ENCODE results near the gene KEL.
A peak's percentile ranks its signal among the peaks of the same experiment; 100 is the strongest.

KEL gene

DNA sequence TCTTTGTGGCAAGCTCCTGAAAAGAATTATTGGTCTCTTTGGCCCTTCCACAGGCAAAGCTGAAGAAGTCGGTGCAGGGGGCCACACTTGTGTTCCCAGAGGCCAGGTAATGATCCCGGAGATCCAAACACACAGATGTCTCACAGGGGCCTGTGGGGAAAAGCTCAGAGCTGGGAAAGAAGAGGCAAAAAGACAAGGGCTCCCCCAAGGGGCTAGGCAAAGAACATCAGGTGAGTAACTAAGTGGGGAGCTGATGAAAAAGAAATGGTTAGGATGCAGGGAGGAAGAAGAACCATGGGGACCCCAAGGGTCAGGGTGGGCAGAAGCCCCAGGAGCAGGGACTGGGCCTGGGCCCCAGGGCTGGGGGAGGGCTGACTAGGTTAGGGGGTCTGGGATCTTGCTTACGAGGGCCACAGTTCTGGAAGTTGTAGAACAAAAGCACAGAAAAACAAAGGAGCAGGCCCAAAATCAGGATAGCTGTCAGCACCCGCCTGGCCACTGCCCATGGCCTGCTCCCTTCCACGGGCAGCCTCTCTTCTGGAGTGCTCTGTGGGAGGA, 1.1 kb downstream of the KEL start:
- DNase-seq (ENCODE audit: low spot score) = no peak

DNA sequence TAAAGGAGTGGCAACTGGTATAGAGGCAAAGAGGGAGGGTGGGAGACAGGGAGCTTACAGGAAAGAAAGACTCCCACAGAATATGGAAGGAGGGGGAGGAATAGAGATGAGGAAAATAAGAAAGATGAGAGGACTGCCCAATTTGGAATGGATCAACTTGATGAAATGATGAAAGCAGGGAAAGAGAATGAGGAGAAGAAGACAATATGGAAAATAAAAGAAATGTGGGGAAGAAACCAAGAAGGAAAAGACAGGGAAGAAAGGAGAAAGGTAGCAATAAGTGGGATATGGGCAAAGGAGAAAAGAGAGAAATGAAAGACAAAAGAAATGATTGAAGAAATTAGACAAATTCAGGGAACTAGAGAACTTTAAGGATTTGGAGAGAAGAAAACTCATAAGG, 3.0 kb downstream of the KEL start:
- no peak for DNase-seq (ENCODE audit: low spot score)

DNA sequence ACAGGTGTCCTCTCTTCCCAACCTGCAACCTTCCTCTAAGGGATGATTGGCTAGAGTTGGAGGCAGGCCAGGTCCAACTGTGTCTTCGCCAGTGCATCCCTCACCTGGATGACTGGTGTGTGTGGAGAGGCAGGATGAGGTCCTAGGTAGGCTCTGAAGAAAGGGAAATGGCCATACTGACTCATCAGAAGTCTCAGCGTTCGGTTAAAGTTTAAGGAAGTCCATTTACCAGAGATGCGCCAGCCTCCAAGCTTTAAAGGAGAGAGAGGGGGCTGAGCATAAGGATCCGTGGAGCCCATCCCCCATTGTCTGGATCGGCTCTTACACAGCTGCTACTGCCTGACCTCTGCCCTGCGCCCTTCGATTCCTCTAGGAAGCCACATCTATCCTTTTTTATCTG, 4.4 kb downstream of the KEL start:
- no peak for DNase-seq (ENCODE audit: low spot score)

DNA sequence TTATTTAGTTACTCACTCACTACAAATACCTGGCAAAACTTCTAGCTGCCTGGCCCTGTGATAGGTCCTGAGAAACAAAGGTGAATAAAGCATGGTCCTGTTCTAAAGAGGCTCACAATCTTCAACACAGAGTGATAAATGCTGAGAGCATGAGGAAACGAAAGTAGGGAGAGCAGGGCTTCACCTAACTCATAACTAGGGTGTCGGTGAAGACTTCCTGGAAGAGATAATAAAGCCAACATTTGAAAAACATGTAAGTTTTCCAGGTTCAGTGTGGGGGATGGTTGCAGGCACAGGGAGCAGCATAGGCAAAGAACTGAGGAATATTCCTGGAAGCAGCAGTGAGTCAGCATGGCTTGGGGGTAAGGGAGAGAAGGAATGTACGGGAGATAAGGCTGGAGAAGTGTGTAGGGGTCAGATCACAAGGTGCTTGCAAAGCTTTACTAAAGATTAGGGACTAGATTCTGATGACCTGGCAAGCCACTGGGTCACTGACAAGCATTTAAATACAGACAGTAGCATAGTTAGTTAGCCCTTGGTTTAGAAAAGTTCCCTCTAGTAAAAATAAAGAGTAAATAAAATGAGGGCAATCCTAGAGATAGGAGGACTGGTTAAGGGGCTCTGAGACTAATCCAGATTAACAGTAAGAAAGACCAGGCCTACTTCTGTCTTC, 5.1 kb downstream of the KEL start:
- no peak for DNase-seq (ENCODE audit: low spot score)

DNA sequence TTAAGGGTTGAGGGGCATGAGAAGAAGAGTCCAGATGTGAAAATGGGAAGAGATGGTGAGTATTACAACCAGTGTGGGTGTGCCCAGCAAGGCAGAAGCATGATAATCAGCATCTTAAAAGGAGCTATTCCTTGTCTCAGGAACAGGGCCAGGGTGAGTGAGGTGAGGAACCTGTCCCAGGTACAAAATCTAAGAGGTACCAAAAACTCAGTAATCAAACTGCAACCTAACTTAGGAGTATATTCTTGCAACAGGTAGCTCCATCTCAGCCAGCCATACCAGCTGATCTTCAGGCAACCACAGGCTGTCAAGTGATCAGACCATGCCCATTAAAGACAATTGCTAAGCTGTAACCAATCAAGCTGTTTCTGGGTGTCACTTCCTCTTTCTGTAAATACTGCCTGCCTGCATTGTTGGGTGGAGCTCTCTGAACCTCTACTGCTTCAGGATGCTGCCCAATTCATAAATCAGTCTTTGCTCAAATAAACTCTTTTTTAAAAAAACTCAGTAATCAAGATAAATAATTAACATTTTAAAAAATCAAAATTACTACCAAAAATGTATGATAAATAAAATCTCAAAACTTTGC, 7.4 kb downstream of the KEL start:
- DNase-seq (ENCODE audit: low spot score) = no peak

DNA sequence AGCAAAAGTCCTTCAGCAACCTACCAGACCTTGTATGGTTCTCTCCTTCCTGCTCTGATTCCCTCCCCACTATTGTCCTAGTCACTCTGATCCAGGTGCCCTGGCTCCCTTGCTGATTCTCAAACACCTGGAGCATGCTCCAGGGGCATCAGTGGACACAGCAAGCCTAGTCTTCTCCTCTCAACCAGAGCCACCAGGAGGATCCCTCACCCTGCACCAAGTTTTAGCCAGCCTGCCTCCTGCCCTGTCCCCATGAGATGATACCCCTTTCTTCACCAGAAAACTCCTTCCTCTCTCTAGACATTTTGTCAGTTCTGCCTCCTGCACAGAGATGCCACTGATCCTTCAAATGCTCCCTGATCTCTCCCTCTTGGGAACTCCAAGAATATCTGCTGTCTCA, 11.9 kb downstream of the KEL start:
- no peak for DNase-seq (ENCODE audit: low spot score)

DNA sequence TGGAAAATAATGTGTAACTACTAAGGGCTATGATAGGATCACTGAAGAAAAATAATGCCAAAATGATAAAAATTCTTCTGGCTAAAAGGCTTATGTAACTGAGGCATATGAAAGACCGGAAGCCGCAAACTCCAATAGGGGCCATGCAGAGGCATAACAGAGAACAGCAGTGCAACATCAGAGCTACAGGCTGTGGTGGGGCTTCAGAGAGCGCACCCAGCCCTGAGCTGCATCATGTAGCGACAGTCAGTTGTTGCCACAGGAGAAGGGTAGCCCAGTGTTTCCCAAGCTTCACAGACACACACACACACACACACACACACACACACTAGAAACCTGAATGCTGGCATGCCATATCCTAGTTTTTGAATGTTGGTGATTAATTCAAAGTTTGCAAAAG, 13.6 kb downstream of the KEL start:
- no peak for DNase-seq (ENCODE audit: low spot score)

DNA sequence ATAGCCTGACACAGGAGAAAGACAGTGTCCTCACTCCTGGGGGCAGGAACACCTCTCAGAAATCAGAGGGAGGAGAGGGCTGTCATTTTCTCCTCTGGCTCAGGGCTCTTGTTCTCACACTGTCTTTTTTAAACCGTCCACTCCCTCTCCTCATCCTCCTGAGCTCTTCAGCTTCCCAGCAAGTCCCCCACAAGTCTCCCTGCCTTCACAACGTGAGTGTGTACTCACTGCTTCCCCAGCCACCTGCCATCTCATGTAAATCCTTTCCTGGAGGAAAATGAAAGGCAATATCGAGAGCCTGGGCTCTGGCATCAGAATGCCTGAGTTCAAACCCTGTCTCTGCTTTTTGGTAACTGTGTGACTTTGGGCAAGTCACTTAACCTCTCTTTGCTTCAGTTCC, 17.2 kb downstream of the KEL start:
- DNase-seq (ENCODE audit: low spot score) = no peak

DNA sequence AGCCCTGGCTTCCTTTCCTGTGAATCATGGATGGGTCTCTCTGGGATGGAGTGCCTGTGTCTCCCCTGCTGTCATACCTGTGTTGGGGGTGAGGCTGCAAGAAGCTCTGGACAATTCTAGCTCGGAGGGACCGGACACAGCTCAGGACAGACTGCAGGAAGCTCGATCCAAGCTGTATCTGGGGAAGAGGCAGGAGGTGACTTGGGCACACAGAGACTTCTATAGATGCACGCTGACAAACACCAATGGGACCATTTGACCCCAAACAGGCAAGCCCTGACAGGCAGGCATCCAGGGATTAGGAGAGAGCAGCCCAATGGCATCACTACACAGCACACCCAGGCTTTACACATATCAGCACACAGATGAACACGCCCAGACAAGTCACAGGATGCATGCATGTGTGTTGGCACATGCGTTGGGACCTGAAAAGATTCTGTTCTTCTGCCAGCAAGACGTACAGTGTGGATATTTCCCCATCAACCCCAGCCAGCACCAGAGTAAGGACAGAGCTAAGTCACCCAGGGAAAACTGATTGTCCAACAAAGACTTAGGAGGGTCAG, 18.4 kb downstream of the KEL start:
- no peak for DNase-seq (ENCODE audit: low spot score)

DNA sequence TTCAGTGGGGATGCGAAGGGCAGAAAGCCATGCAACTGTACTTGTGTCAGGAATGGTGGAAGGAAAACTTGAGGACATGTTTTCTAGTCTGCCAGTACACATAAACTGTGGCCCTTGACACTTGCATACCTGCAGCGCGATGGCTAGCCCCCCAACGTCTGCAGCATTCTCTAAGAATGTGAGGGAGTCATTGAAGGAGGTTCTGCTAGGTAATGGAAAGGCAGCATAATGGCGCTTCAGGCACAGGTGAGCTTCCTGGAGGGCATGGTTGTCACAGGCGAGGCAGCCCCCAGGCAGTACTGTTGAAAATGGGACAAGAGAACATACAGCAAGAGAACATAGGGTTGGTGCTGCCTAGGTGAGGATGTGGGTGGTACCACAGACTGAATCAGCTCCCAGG, 19.4 kb downstream of the KEL start:
- no peak for DNase-seq (ENCODE audit: low spot score)

DNA sequence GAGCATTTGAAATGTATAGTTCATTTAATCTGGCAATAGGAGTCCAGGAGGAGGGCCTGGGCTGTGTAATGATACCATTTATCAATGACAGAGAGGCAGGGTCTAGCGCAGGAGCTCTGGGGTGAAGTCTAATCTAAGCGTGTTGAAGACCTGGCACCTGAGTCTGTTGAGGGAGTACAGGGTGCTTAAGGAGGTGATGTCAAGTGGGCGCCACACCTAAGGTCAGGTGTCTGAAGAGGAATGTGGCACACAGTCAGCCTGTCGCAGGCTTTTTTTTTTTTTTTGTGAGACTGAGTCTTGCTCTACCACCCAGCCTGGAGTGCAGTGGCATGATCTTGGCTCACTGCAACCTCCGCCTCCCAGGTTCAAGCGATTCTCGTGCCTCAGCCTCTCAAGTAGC, 20.6 kb downstream of the KEL start:
- no peak for DNase-seq (ENCODE audit: low spot score)

DNA sequence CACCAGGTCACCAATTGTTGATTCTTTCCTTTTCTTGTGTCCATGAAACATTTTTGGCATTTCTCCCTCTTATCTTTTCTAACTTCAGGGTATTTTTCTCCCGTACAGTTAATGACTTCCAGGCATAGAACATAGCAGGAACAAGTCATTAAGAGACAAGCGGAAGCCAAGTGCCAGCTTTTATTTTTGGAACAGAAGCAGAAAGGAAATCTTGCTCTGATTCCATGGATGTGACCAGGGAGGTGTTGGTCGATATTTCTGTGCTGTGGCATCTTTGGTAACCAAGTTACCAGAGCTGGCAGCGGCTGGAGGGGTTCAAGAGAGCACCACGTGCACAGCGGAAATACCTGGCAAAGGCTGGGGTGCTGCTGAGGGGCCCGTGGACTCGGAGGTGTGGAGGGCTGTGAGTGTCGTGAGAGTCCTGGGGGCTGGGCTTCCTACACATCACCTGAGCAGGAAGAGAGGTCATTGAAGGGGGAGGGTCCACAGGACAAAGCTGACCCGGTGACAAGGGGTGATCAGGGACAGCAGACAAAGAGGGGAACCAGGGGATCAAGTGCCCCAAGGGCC, 21.1 kb downstream of the KEL start:
- no peak for DNase-seq (ENCODE audit: low spot score)

DNA sequence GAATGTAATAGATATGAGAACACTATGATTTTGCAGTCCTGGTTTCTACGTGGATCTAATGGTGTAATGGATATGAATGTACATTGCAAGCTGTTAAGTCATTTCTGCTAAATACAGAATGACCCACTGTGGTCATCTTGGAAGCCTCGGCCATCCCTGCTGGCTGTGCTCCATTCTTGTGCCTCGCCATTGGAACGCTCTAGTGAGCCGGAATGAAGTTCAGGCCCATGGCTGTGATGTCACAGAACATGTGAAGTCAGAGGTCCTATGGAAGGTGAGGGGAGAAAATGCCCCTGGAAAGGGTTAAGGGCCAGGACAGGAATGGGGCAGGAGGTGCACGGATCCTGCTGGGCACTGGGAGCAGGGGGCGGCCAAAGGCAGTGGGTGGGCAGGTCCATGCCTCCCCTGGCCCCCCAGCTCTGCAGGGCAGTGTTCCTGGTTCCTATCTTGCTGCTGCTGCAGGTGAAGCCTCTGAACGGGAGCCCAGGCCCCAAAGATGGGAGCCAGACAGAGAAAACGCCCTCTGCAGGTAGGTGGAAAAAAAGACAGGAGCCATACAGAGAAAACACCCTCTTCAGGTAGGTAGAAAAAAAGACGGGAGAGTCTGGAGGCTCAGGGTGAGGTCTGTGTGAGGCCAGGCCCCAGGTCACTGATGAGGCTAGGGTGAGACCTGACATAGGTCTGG, 22.8 kb downstream of the KEL start, which contains the start of gene LLCFC1:
Gene LLCFC1 (plus strand): TSS at position 259 of the 685 bp plus-strand sequence. CDS start 138 bp downstream, at position 397.
- peak; percentile 57 for DNase-seq (ENCODE audit: low spot score)

DNA sequence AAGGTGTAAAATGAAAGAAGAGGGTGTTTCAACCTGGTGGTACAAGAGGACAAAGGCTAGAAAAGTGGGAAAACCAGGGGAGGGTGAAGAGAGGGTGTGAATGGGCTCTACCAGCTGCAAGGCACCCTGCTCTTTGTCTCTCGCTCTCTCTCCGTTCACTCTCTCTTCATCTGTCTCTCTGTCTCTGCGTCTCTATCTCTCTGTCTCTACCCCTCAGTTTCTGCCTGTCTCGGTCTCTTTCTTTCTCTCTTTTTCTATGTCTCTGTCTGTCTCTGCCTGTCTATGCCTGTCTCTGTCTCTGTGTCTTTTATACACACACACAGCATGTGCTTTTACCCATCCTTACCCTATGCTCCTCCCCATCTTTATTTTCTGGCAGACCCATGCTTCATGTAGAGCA, 23.6 kb downstream of the KEL start:
- no peak for DNase-seq (ENCODE audit: low spot score)

DNA sequence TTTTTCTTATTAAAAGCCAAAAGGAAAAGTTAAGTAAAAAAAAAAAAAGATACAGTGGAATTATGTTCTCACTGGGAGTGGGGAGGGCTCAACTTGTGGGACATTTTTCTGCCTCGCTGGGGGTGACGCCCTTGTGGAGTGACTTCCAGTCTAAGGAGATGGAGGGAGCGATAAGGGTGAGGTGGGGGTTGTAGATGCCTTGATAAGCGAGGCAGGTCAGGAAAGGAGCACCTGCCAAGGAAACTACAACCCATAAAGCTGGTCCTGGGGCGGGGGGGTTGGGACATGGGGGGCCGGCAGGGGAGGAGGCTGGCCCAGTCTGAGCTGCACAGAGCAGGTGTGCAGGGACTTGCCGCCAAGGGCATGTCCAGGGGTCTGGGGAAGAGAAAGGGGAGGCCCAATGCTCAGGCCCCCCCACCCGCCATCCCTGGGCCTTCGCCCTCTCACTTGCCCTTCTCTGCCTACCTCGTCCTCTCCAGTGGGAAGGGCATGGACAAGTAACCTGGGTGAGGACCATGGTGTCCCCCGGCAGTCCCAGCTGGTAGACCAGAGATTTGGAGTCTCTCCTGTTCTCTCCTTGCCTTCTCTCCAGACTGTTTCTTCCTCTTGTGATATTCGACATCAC, 26.1 kb downstream of the KEL start:
- DNase-seq (ENCODE audit: low spot score) = no peak

DNA sequence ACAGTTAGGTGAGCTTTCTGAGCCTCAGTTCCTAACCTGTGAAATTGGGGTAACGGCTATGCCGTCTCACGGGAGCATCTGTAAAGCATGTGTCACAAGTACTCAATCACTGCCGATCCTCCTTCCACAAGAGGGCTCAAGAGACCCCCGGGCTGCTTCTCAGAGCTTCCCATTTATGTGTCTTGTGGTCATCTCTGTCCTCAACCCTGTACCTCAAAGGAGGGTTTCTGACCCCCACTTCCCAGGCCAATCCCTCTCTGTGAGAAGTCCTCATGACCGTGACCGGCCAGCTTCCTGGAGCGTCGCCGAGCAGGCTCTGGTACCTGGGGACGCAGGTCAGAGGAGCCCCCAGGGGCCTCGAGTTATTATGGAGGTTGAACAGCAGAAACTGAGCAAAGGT, 28.1 kb downstream of the KEL start:
- no peak for DNase-seq (ENCODE audit: low spot score)

DNA sequence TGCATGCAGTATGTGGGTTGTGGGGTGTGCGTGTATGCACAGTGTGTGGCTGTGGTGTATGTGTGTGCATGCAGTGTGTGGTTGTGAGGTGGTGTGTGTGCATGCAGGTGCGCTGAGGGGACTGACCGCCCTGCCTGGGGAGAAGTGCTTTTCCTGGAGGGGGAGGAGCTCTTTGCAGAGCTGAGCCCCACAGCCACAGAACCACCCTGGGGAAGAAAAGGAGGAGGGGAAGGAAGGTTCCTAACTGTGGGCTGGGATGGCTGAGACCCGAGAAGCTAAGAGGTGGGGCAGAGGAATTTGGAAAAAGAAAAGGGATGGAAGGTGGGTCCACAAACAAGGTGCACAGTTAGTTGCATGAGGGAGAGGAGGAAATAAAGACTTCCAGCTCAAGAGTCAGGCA, 28.5 kb downstream of the KEL start, which contains the start of gene TRPV5:
Gene TRPV5 (minus strand): TSS at position 123 of the 400 bp plus-strand sequence. CDS start 287 bp downstream, outside the sequence.
- DNase-seq (ENCODE audit: low spot score) = no peak

DNA sequence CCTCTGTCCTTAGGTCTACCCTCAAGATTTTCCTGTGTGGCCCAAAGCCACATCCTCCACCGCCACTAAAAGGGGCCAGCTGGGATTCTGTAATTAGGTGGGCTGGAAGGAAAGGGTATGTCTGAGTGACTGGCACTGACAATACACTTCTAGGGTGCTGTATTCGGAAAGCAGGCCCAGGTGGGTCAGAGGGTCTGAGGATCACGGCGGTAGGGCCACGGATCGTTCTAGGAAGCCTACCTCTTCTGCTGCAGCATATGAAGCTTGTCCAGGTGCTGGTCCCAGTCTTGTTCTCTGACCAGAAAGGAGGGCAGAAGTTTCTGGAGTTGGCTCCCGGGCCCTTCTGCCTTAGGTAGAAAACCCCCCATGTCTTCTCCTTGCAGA, 29.1 kb downstream of the KEL start:
- no peak for DNase-seq (ENCODE audit: low spot score)

DNA sequence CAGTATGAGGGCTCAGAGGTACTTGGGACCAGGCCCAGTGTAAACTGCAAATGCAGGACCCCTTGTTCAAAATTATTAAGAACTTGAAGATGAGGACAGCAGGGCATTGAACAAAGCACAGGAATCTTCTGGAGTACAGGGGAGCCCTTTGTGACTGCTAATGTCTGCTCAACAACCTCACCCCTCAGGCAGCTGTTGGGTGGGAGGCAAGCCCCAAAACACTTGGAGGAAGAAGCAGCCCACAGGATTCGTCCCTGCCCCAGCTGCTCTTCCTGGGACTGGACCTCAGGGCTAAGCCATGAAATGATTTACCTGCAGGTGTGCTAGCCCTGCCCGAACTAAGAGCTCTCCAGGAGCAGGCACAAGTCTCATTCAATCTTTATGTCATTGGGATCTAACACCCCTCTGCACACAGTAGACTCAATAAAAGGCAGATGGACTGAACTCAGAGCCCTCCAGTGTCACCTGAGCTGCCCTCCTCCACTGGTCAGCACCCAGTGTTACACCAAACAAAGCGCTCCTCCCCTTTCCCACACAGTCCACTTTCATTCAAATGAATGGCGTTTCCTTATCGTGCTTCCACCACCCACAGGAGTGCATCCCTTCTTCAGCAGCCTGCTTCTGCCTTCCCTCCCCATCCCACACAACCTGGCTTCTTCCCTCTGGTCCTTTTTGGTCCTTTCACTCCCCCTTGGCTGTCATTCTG, 29.6 kb downstream of the KEL start:
- DNase-seq (ENCODE audit: low spot score) = no peak

DNA sequence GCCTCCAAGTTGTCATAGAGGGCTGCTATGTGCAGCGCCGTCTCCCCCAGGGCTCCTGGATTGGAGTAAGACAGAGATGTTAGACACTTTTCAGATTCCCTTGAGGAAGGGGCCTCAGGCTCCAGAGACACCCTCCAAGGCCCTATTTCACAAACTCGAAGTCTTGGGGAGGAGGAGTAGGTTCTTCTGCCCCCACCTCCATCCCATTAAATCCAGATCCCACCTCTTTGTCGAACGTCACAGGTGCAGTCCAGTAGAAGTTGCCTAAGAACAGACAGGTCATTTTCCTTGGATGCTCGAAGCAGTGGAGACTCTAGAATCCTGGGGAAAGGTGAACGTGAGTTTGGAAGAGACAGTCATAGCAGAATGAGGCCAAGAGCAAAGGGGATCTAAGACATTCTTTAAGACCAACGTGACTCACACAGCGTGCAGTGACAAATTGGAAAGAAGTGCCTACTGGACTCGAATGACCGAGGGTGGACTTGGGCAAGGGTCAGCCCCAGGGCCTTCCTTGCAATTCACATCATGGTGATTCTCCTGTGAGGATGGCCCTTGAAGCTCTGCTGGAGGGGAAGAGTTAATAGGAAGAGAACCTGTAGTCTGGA, 31.9 kb downstream of the KEL start:
- DNase-seq (ENCODE audit: low spot score) = no peak

DNA sequence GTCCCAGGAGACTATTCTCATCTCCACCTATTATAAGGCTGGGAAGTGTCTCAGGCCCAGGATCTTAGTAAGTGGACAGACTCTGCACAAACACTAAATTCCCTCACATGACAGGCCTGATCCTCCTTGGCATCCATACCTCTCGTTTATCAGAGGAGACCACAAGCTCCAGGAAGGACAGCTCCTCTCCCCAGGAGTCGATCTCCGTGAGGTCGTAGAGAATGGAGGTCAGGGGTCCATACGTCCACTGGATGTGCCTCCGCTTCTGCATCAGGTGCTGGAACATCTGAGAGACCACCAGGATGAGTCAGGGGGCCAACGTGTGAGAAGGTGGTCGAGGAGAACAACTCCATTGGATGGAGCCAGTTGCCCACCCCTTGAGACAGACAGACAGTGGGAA, 34.2 kb downstream of the KEL start:
- no peak for DNase-seq (ENCODE audit: low spot score)

All from germinal center (tissue), 1 donor.